Measurements from ENCODE around the gene ARMS2. TPM values are rescaled to one million over a fixed set of nuclear protein-coding genes. Genes with fewer than 3 reads are reported as not detected.

ARMS2 gene
- total RNA-seq, 1 donor from 2014 or later = not detected

DNA sequence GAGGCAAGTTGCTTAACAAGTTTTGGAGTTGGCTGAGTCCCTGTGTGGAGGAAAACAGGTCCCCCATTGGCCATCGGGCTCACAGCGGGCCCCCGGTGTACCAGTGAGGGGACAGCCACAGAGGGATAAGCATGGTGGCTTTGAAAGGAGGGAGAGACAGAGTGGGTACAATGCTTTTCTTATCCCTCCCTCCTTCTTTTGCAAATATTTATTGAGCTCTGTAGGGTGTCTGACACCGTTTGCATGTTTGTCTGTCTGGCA, 9.7 kb downstream of the ARMS2 start:
- TF ChIP-seq, protein P1, sequence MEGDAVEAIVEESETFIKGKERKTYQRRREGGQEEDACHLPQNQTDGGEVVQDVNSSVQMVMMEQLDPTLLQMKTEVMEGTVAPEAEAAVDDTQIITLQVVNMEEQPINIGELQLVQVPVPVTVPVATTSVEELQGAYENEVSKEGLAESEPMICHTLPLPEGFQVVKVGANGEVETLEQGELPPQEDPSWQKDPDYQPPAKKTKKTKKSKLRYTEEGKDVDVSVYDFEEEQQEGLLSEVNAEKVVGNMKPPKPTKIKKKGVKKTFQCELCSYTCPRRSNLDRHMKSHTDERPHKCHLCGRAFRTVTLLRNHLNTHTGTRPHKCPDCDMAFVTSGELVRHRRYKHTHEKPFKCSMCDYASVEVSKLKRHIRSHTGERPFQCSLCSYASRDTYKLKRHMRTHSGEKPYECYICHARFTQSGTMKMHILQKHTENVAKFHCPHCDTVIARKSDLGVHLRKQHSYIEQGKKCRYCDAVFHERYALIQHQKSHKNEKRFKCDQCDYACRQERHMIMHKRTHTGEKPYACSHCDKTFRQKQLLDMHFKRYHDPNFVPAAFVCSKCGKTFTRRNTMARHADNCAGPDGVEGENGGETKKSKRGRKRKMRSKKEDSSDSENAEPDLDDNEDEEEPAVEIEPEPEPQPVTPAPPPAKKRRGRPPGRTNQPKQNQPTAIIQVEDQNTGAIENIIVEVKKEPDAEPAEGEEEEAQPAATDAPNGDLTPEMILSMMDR (IDR thresholded peaks at IDR 0.05; ENCODE audit: insufficient read depth, low read length, severe bottlenecking) = no peak
- H3K36me3 ChIP-seq (ENCODE audit: control insufficient read depth, insufficient read depth, low read length) = no peaks in the 10 kb centered on the region
- H3K4me3 ChIP-seq (ENCODE audit: low read depth, low read length) = no peak overlapping the region
- FAIRE-seq (no peak), DNase-seq (ENCODE audit: low read depth) (no peak)
- H3K27me3 ChIP-seq (ENCODE audit: control insufficient read depth, insufficient read depth, low read length) = no peaks in the 10 kb centered on the region

DNA sequence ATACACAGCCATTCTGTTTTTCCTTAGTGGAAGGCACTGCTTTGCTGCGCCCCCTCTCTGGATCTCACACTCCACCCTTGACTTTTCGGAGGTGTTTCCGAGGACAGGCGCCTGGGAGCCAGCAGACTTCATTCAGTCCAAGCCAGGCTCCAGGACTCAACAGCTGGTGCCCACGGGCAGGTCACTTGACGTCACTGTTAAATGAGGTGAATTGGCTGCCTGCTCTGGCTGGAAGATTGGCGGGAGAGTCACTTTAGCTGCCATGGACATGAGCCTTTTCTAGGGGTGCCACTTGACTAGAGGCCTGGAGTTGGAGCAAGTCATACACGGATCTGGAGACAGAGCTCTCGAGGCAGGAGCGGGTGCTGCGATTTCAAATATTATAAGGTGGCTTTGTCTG, 10.1 kb downstream of the ARMS2 start:
- no peaks in the 10 kb centered on the region for H3K27me3 ChIP-seq (ENCODE audit: control insufficient read depth, insufficient read depth, low read length)
- no peaks in the 10 kb centered on the region for H3K36me3 ChIP-seq (ENCODE audit: control insufficient read depth, insufficient read depth, low read length)
- TF ChIP-seq, protein P1 (IDR thresholded peaks at IDR 0.05; ENCODE audit: insufficient read depth, low read length, severe bottlenecking) = no peak
- FAIRE-seq = no peak
- H3K4me3 ChIP-seq (ENCODE audit: low read depth, low read length) = no peak overlapping the region
- DNase-seq (ENCODE audit: low read depth) = no peak

DNA sequence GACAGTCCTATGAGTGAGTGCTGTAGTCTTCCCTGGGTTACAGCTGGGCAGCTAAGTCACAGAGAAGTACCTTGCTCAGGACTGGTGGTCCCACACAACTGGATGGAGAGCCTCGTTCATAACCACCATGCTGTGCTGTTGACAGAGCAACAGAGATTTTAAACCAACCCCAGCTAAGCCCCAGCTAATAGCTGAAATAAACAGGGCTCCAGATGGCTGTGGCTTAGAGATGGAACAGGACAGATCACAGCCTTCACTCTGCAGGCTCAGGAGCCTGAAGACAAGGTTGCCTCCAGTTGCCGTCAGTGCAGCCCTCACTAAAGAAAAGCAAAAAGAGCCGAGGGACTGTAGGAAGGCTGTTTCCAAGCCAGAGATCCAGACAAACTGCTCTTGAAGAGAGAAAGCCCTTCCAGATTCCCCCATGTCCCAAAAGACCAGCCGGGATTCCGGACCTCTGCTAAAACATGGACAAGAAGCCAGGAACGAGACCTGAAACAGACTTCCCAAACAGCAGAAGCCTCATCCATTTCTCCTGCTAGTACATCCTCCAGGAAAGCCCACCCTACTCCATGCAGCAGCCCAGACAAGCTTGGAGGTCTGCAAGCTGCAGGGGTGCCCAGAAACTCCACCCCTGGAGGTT, 11.1 kb downstream of the ARMS2 start:
- TF ChIP-seq, protein P1 (IDR thresholded peaks at IDR 0.05; ENCODE audit: insufficient read depth, low read length, severe bottlenecking) = no peak
- FAIRE-seq = no peak
- Histone ChIP-seq H3K27me3 (ENCODE audit: control insufficient read depth, insufficient read depth, low read length) (no peaks in the 10 kb centered on the region), H3K4me3 (ENCODE audit: low read depth, low read length) (no peak overlapping the region), H3K36me3 (ENCODE audit: control insufficient read depth, insufficient read depth, low read length) (no peaks in the 10 kb centered on the region)
- no peak for DNase-seq (ENCODE audit: low read depth)

DNA sequence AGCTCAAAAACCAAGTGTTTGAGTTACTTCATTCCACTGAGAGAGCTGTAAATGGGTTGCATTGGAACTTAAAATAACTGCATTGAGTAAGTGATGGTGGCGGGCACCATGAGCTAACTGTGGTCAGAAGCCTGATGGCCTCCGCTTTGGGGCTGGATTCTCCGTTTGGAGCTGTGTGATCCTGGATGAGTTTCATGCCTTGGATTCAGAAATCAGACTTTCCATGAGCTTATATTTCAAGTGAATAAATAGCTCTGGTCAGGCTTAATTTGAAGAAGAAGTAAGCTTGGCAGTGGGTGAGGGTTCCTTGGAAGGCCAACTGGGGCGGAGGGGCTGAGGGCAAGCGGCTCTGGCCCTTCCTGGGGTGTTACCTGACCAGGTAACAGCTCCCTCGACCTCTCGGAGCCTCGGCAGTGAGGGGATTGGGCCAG, 12.5 kb downstream of the ARMS2 start:
- Histone ChIP-seq H3K27me3 (ENCODE audit: control insufficient read depth, insufficient read depth, low read length) (no peaks in the 10 kb centered on the region), H3K4me3 (ENCODE audit: low read depth, low read length) (no peak overlapping the region), H3K36me3 (ENCODE audit: control insufficient read depth, insufficient read depth, low read length) (peaks cover 1% of the 10 kb centered on the region)
- DNase-seq (ENCODE audit: low read depth) (no peak), FAIRE-seq (no peak)
- TF ChIP-seq, protein P1 (IDR thresholded peaks at IDR 0.05; ENCODE audit: insufficient read depth, low read length, severe bottlenecking) = no peak

DNA sequence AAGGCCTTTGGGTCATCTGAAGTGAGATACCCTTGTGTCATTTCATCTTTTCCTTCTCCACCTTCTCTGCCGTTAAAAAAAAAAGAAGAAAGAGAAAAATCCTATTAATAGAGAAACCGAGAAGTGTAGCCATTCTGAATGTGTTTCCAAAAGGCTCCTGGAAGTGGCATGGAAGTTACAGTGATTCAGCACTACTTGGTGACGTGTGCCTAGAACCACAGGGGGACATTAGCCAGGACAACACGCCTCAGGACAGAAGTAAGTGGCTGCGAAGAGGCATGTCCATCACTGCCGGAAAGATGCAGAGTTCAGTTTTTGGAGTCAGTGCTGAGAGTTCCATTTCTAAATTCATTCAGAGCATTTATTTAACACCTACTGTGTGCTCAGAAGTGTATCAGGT, 13.2 kb downstream of the ARMS2 start:
- Histone ChIP-seq H3K36me3 (ENCODE audit: control insufficient read depth, insufficient read depth, low read length) (peaks cover 1% of the 10 kb centered on the region), H3K4me3 (ENCODE audit: low read depth, low read length) (no peak overlapping the region), H3K27me3 (ENCODE audit: control insufficient read depth, insufficient read depth, low read length) (no peaks in the 10 kb centered on the region)
- DNase-seq (ENCODE audit: low read depth) (no peak), FAIRE-seq (no peak)
- TF ChIP-seq, protein P1 (IDR thresholded peaks at IDR 0.05; ENCODE audit: insufficient read depth, low read length, severe bottlenecking) = no peak

DNA sequence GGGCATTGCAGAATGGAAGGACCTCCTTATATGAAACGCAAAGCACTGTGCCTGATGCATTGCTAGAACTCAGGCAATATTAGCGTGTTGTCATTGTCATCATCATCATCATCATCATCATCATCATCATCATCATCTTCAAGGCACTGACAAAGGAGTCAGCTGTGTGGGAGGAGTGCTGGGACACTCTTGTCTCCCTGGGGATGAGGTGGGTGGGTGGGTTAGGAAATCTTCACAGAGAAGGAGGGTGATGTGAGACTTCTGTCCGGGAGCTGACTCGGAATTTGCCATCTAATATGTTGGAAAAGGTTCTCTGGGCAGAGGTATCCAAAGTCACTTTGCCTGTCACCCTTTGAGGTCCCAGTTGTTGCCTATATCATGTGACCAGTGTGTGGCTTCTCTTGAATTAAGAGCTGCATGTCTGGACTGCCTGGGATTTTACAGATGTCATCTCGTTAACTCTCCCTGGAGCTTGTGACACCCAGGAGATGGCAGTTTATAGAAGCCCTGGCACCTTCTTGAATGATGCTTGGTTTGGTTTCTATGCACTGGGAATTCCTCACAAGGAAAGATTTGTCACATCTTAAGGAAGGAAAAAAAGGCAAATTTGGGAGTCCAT, 14.0 kb downstream of the ARMS2 start:
- no peak for DNase-seq (ENCODE audit: low read depth)
- no peaks in the 10 kb centered on the region for H3K27me3 ChIP-seq (ENCODE audit: control insufficient read depth, insufficient read depth, low read length)
- FAIRE-seq = no peak
- TF ChIP-seq, protein P1 (IDR thresholded peaks at IDR 0.05; ENCODE audit: insufficient read depth, low read length, severe bottlenecking) = no peak
- H3K4me3 ChIP-seq (ENCODE audit: low read depth, low read length) = no peak overlapping the region
- peaks cover 1% of the 10 kb centered on the region for H3K36me3 ChIP-seq (ENCODE audit: control insufficient read depth, insufficient read depth, low read length)
